Smooth muscle cell (in vitro differentiated cells): ENCODE data around the gene C11orf16. TPM values are rescaled to one million over a fixed set of nuclear protein-coding genes. Genes with fewer than 3 reads are reported as not detected.

Experiments used
- DNase-seq: peaks from one replicate; lab custom pipeline; 2025; ENCODE audit not compliant: unreplicated experiment; lab: John Stamatoyannopoulos, UW
- H2AFZ ChIP-seq: fragments of 200-600 bp; sonication (generic); 2 replicates; pipeline ENCODE4 v1.6.0; 2016; ENCODE audit warnings: antibody characterized with exemption, low read depth, mild to moderate bottlenecking
- H3F3A ChIP-seq: fragments of 200-600 bp; sonication (generic); 2 replicates; pipeline ENCODE4 v1.6.0; 2017; ENCODE audit warnings: antibody characterized with exemption, low read depth
- H3K27ac ChIP-seq: fragments of 200-600 bp; sonication (generic); 2 replicates; pipeline ENCODE4 v1.5.1; 2016; ENCODE audit warnings: low read depth, mild to moderate bottlenecking
- H3K27me3 ChIP-seq: fragments of 200-600 bp; sonication (generic); 2 replicates; pipeline ENCODE4 v1.6.1; 2016; ENCODE audit warnings: low read depth, mild to moderate bottlenecking
- H3K36me3 ChIP-seq: fragments of 200-600 bp; sonication (generic); 2 replicates; pipeline ENCODE4 v1.5.1; 2016; ENCODE audit warnings: low read depth
- H3K4me1 ChIP-seq: fragments of 200-600 bp; sonication (generic); 2 replicates; pipeline ENCODE4 v1.5.1; 2016; ENCODE audit warnings: low read depth
- H3K4me2 ChIP-seq: fragments of 200-600 bp; sonication (generic); 2 replicates; pipeline ENCODE4 v1.6.0; 2016; ENCODE audit warnings: mild to moderate bottlenecking
- H3K4me3 ChIP-seq: fragments of 200-600 bp; sonication (generic); 2 replicates; pipeline ENCODE4 v1.5.1; 2016; ENCODE audit warnings: mild to moderate bottlenecking
- H3K79me2 ChIP-seq: fragments of 200-600 bp; sonication (generic); 2 replicates; pipeline ENCODE4 v1.6.0; 2016; ENCODE audit warnings: low read depth, mild to moderate bottlenecking
- H3K9ac ChIP-seq: fragments of 200-600 bp; sonication (generic); 2 replicates; pipeline ENCODE4 v1.6.0; 2016; ENCODE audit warnings: low read depth
- H3K9me3 ChIP-seq: fragments of 200-600 bp; sonication (generic); replicated peaks from 2 replicates; pipeline ENCODE4 v1.5.1; 2016; ENCODE audit warnings: low read depth
- H4K20me1 ChIP-seq: fragments of 200-600 bp; sonication (generic); 2 replicates; pipeline ENCODE4 v1.6.0; 2016; ENCODE audit warnings: low read depth
- CTCF ChIP-seq: fragments of 200-600 bp; sonication (generic); IDR thresholded peaks from 2 replicates; pipeline ENCODE4 v1.5.1; 2017; ENCODE audit warnings: borderline replicate concordance, mild to moderate bottlenecking, antibody characterized with exemption; ENCODE audit not compliant: insufficient read depth, poor library complexity, severe bottlenecking
- WGBS: methylation state at CpG from one replicate; pipeline ENCODE4 v1.1.7; 2016; ENCODE audit warnings: low lambda C conversion rate; 5-methylcytosine and 5-hydroxymethylcytosine counted together
- polyA plus RNA-seq: library from polyadenylated mRNA; unstranded; fragments of >200 nt; fragmentation: Nextera tagmentation; extraction: Ambion mirVana; gene quantifications from 2 replicates; pipeline ENCODE4 v1.2.1, GENCODE V29; 2016
- total RNA-seq: library from RNA; depleted of rRNA; stranded (reverse); fragments of >200 nt; gene quantifications from 2 replicates; pipeline ENCODE4 v1.2.3, GENCODE V29; 2014

The C11orf16 gene
- total and polyA plus RNA-seq, 2 experiments from 2014 or later = not detected

GRCh38 chr11:8913961-8914660, 18.6 kb downstream of the C11orf16 start:
- Histone ChIP-seq H3K36me3 (no peaks in the 10 kb centered on the region), H3K4me1 (peaks cover 33% of the 10 kb centered on the region), H3K9me3 (no peaks in the 10 kb centered on the region), H3K27ac (peak overlapping the region; percentile 45), H3K4me2 (peak overlapping the region; percentile 79), H4K20me1 (peaks cover 8% of the 10 kb centered on the region), H3K27me3 (no peaks in the 10 kb centered on the region), H3K9ac (no peak overlapping the region), H3K79me2 (peaks cover 24% of the 10 kb centered on the region), H3K4me3 (peak overlapping the region; percentile 17), H2AFZ (no peak overlapping the region), H3F3A (peaks cover 11% of the 10 kb centered on the region)
- 38% methylated on average over 9 of the region's 9 CpGs for WGBS
- TF ChIP-seq CTCF = peak; percentile 54
- no peak for DNase-seq

GRCh38 chr11:8911029-8911823, 21.5 kb downstream of the C11orf16 start, which contains the start of gene AKIP1:
AKIP1 (plus strand) TSS chr11:8911189; CDS start chr11:8911450, 261 bp downstream.
- Histone ChIP-seq H3K9ac (peak within 1 kb of the TSS; percentile 52), H3K79me2 (peaks cover 24% of the 10 kb centered on the region), H3K27me3 (no peaks in the 10 kb centered on the region), H3F3A (peaks cover 4% of the 10 kb centered on the region), H2AFZ (peak within 1 kb of the TSS; percentile 90), H3K4me2 (peak within 1 kb of the TSS; percentile 82), H3K4me3 (peak within 1 kb of the TSS; percentile 81), H4K20me1 (peaks cover 5% of the 10 kb centered on the region), H3K27ac (peak within 1 kb of the TSS; percentile 48), H3K9me3 (no peaks in the 10 kb centered on the region), H3K36me3 (no peaks in the 10 kb centered on the region), H3K4me1 (peaks cover 20% of the 10 kb centered on the region)
- peak; percentile 91 for DNase-seq
- no peak for TF ChIP-seq CTCF
- WGBS = under 1% methylated on average over 53 of the region's 68 CpGs

GRCh38 chr11:8910649-8911026, 22.1 kb downstream of the C11orf16 start:
- Histone ChIP-seq H2AFZ (peak overlapping the region; percentile 90), H3K4me1 (peaks cover 20% of the 10 kb centered on the region), H3F3A (peaks cover 4% of the 10 kb centered on the region), H3K4me3 (peak overlapping the region; percentile 81), H3K27ac (no peak overlapping the region), H3K27me3 (no peaks in the 10 kb centered on the region), H3K4me2 (peak overlapping the region; percentile 82), H3K9me3 (no peaks in the 10 kb centered on the region), H3K9ac (no peak overlapping the region), H3K36me3 (no peaks in the 10 kb centered on the region), H3K79me2 (peaks cover 24% of the 10 kb centered on the region), H4K20me1 (peaks cover 5% of the 10 kb centered on the region)
- no peak for DNase-seq
- under 1% methylated on average over 13 of the region's 19 CpGs for WGBS
- no peak for TF ChIP-seq CTCF
